ENCODE data around the gene C1orf210. TPM values are rescaled to one million over a fixed set of nuclear protein-coding genes. Genes with fewer than 3 reads are reported as not detected.

C1orf210 gene
- polyA plus RNA-seq, 2 of the 4 experiments (the other 2 are of a cell fraction), result not detected

- TF ChIP-seq JUNB (IDR thresholded peaks at IDR 0.05), result no peak
- TF ChIP-seq HES2 (IDR thresholded peaks at IDR 0.05), result no peak
- no peak for TF ChIP-seq PHF8 (IDR thresholded peaks at IDR 0.05; ENCODE audit: borderline replicate concordance, low read depth)
- TF ChIP-seq RARB (CRISPR knock-in tag; IDR thresholded peaks at IDR 0.05), result no peak
Observed at GRCh38 chr1:43303471-43304313, 18.3 kb upstream of the C1orf210 start (continued).

- FAIRE-seq, result no peak
- no peak for TF ChIP-seq PBX3 (IDR thresholded peaks at IDR 0.05)
- no peak for TF ChIP-seq REST (IDR thresholded peaks at IDR 0.05)
- no peak for TF ChIP-seq HMGXB4 (CRISPR knock-in tag; IDR thresholded peaks at IDR 0.05; ENCODE audit: borderline replicate concordance)
- TF ChIP-seq HDAC2 (IDR thresholded peaks at IDR 0.05), result no peak
- no peak for TF ChIP-seq ZNF302 (CRISPR knock-in tag; IDR thresholded peaks at IDR 0.05)
- TF ChIP-seq RAD21 (conservative IDR thresholded peaks at IDR 0.05 in 1 of 2, IDR thresholded peaks at IDR 0.05 in 1 of 2), result no peak
- TF ChIP-seq EHMT2 (IDR thresholded peaks at IDR 0.05; ENCODE audit: low read depth), result no peak
- TF ChIP-seq ZSCAN20 (CRISPR knock-in tag; IDR thresholded peaks at IDR 0.05), result no peak
- TF ChIP-seq HOXA7 (CRISPR knock-in tag; IDR thresholded peaks at IDR 0.05), result no peak
- no peak for TF ChIP-seq ZC3H11A (IDR thresholded peaks at IDR 0.05)
- TF ChIP-seq RFX5 (IDR thresholded peaks at IDR 0.05), result no peak
- TF ChIP-seq TP53 (CRISPR knock-in tag; IDR thresholded peaks at IDR 0.05), result no peak
- no peak for TF ChIP-seq NPAS2 (CRISPR knock-in tag; IDR thresholded peaks at IDR 0.05; ENCODE audit: borderline replicate concordance)
- TF ChIP-seq POLR2AphosphoS2 (conservative IDR thresholded peaks at IDR 0.05; ENCODE audit: low read length), result no peak
- no peak for TF ChIP-seq EHF (CRISPR knock-in tag; IDR thresholded peaks at IDR 0.05)
- TF ChIP-seq MAFK (IDR thresholded peaks at IDR 0.05; ENCODE audit: partially characterized antibody), result no peak
- TF ChIP-seq HES2 (IDR thresholded peaks at IDR 0.05), result no peak
- no peak for TF ChIP-seq CBX2 (IDR thresholded peaks at IDR 0.05; ENCODE audit: borderline replicate concordance, low read depth)
- TF ChIP-seq CHD4 (IDR thresholded peaks at IDR 0.05; ENCODE audit: borderline replicate concordance), result no peak
- no peak for TF ChIP-seq CEBPB (IDR thresholded peaks at IDR 0.05)
- WGBS (ENCODE audit: missing lambda C conversion rate), result 69% methylated on average over 7 of the region's 7 CpGs
- Histone ChIP-seq H3K4me1 (no peaks in the 10 kb centered on the region), H3K27ac (no peak overlapping the region), H3K4me3 (no peak overlapping the region), H3K4me2 (no peak overlapping the region), H3K9me3 (no peaks in the 10 kb centered on the region)
- ChIA-PET CTCF (interaction anchor here (0.8 to 1.2 kb wide), 2 partner anchors 9 to 14 kb away, joined by 3 to 7 read pairs; no protein-coding TSS in a partner anchor), POLR2A (no interaction called here)
- ATAC-seq, result no peak
- DNase-seq (ENCODE audit: low read depth in 1 of 2, low spot score in 1 of 2), result no peak
Observed at GRCh38 chr1:43302721-43303470, 17.5 kb upstream of the C1orf210 start.
